Suprapubic skin (tissue), 4 donors: ENCODE data around the gene SECISBP2. TPM values are rescaled to one million over a fixed set of nuclear protein-coding genes. Genes with fewer than 3 reads are reported as not detected.

Experiments used
- DNase-seq, 2 donors: peaks; one replicate each; pipeline ENCODE4 v3.0.0-alpha.2; 2019; ENCODE audit warnings: low spot score in 2 of 2
- H3K27ac ChIP-seq: fragments of 200-600 bp; sonication (generic); one replicate; pipeline ENCODE4 v1.5.1; 2019
- H3K27me3 ChIP-seq: fragments of 200-600 bp; sonication (generic); one replicate; pipeline ENCODE4 v1.5.1; 2019
- H3K36me3 ChIP-seq: fragments of 200-600 bp; sonication (generic); one replicate; pipeline ENCODE4 v1.5.1; 2019
- H3K4me1 ChIP-seq: fragments of 200-600 bp; sonication (generic); one replicate; pipeline ENCODE4 v1.5.1; 2019
- H3K4me3 ChIP-seq: fragments of 200-600 bp; sonication (generic); one replicate; pipeline ENCODE4 v1.5.1; 2019; ENCODE audit warnings: mild to moderate bottlenecking
- H3K9me3 ChIP-seq: fragments of 200-600 bp; sonication (generic); one replicate; pipeline ENCODE4 v1.5.1; 2019
- EP300 ChIP-seq: sonication (generic); formaldehyde crosslinking; IDR thresholded peaks from one replicate; pipeline ENCODE4 v1.6.1; 2017; ENCODE audit warnings: antibody characterized with exemption
- POLR2A ChIP-seq, 2 donors: fragments of 450-650 bp; IDR thresholded peaks; one replicate each; pipeline ENCODE4 v1.6.1; 2017; ENCODE audit warnings: antibody characterized with exemption in 2 of 2, mild to moderate bottlenecking in 2 of 2, moderate library complexity in 2 of 2
- POLR2AphosphoS5 ChIP-seq, 3 donors: sonication (generic); formaldehyde crosslinking; IDR thresholded peaks; one replicate each; pipeline ENCODE4 v1.6.1; 2017; ENCODE audit warnings: antibody characterized with exemption in 3 of 3
- WGBS: methylation state at CpG from one replicate; pipeline ENCODE4 v1.1.5; 2018; 5-methylcytosine and 5-hydroxymethylcytosine counted together
- total RNA-seq, 4 donors: library from RNA; depleted of rRNA; stranded (reverse); fragments of >200 nt; gene quantifications; one replicate each; pipeline ENCODE4 v1.1.0, GENCODE V29; 2016
- TF ChIP-seq, protein P1 (sequence below), 2 donors: fragments of 200-600 bp in 1 of 2; fragments of 450-650 bp in 1 of 2; sonication (generic) in 1 of 2; IDR thresholded peaks; one replicate each; pipeline ENCODE4 v1.5.1; 2016 to 2019; ENCODE audit warnings: antibody characterized with exemption in 2 of 2, mild to moderate bottlenecking in 1 of 2, moderate library complexity in 1 of 2

SECISBP2 gene
- total RNA-seq, 4 donors from 2014 or later, result 43.6 to 111 (median 60.8) TPM

DNA sequence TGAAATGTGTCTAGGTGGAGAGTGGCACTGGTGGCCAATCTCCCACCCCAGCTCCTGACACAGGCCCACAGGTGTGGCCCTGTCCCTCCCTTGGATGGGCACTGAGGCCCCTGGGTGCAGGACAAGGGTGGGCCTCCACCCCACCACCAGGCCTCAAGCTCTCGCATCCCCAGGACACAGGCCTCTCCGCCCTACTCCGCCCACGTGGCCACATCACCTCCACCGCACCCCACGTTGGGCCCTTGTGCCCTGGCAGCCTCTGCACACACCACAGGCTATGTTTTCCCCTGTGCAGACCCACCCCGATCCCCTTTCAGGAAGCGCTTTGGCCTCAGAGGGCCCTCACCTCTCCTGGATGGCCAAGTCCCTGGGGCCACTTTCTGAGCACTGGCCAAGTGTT is 54.7 kb downstream of the SECISBP2 start:
- TF ChIP-seq POLR2A (IDR thresholded peaks at IDR 0.05) (no peak), POLR2AphosphoS5 (IDR thresholded peaks at IDR 0.05) (no peak), EP300 (no peak)
- TF ChIP-seq, protein P1, sequence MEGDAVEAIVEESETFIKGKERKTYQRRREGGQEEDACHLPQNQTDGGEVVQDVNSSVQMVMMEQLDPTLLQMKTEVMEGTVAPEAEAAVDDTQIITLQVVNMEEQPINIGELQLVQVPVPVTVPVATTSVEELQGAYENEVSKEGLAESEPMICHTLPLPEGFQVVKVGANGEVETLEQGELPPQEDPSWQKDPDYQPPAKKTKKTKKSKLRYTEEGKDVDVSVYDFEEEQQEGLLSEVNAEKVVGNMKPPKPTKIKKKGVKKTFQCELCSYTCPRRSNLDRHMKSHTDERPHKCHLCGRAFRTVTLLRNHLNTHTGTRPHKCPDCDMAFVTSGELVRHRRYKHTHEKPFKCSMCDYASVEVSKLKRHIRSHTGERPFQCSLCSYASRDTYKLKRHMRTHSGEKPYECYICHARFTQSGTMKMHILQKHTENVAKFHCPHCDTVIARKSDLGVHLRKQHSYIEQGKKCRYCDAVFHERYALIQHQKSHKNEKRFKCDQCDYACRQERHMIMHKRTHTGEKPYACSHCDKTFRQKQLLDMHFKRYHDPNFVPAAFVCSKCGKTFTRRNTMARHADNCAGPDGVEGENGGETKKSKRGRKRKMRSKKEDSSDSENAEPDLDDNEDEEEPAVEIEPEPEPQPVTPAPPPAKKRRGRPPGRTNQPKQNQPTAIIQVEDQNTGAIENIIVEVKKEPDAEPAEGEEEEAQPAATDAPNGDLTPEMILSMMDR (IDR thresholded peaks at IDR 0.05), result no peak
- Histone ChIP-seq H3K4me3 (no peak overlapping the region), H3K9me3 (no peaks in the 10 kb centered on the region), H3K27ac (no peak overlapping the region), H3K36me3 (peaks cover 11% of the 10 kb centered on the region), H3K4me1 (peaks cover 3% of the 10 kb centered on the region), H3K27me3 (no peaks in the 10 kb centered on the region)
- DNase-seq, result no peak
- WGBS, result 96% methylated on average over 7 of the region's 8 CpGs

DNA sequence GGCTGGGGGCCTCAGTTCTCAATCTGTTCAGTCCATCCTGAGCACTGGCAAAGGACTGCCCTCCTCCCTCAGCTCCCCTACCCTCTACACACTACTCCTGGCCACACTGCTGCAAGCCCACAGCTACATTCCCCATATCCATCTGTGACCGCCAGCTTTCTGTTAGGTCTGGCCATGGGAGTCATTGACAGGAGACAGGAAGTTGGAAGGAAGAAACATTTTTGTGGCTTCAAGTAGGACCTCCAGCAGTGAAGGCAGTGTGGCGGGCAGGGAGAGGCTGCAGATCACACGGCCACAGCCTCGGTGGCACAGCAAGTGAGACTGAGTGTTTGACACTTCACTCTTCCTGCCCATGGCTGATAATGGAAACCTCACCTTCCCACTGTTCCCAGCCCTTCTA is 55.9 kb downstream of the SECISBP2 start:
- 74% methylated on average over 4 of the region's 4 CpGs for WGBS
- no peak for TF ChIP-seq EP300
- TF ChIP-seq POLR2AphosphoS5 (IDR thresholded peaks at IDR 0.05), result no peak
- TF ChIP-seq, protein P1 (IDR thresholded peaks at IDR 0.05), result no peak
- TF ChIP-seq POLR2A (IDR thresholded peaks at IDR 0.05), result no peak

DNA sequence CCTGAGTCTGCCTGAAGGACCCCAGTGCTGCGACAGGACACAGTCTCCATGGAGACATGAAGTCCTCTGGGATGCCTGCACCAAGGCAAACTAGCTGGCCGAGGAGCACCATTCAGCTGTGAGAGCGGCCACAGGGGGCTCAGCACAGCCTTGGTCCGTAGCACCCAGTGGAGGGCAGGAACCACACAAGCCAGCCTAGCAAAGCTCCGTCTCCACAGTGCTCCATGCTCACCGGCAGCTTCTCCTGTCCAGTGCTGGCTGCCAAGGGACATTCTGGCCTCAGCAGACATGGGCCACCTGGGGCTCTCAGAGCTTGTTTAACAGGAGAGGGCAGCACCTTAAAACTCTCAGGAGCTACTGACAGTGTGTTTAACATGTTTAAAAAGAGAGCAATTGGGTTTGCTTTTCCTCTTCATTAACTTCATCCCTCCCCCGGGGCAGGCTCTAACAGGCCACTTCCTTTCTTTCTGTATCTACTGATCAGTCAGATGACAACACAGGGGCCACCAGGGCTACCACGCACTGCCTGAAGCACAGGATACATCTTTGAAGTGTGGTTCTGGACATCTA is 57.0 kb downstream of the SECISBP2 start:
- H3K9me3 ChIP-seq, result no peaks in the 10 kb centered on the region
- H3K4me3 ChIP-seq, result no peak overlapping the region
- H3K36me3 ChIP-seq, result peaks cover 26% of the 10 kb centered on the region
- 40% methylated on average over 3 of the region's 8 CpGs for WGBS
- H3K27me3 ChIP-seq, result no peaks in the 10 kb centered on the region
- DNase-seq, result no peak
- no peak for TF ChIP-seq POLR2AphosphoS5 (IDR thresholded peaks at IDR 0.05)
- no peak for TF ChIP-seq EP300
- TF ChIP-seq, protein P1 (IDR thresholded peaks at IDR 0.05), result no peak
- TF ChIP-seq POLR2A (IDR thresholded peaks at IDR 0.05), result no peak
- H3K4me1 ChIP-seq, result peaks cover 3% of the 10 kb centered on the region
- no peak overlapping the region for H3K27ac ChIP-seq

More for the DNA sequence above, 55.9 kb downstream of the SECISBP2 start:
- peaks cover 3% of the 10 kb centered on the region for H3K4me1 ChIP-seq
- H3K4me3 ChIP-seq, result no peak overlapping the region
- H3K9me3 ChIP-seq, result no peaks in the 10 kb centered on the region
- no peaks in the 10 kb centered on the region for H3K27me3 ChIP-seq
- no peak for DNase-seq
- H3K27ac ChIP-seq, result no peak overlapping the region
- peaks cover 18% of the 10 kb centered on the region for H3K36me3 ChIP-seq

DNA sequence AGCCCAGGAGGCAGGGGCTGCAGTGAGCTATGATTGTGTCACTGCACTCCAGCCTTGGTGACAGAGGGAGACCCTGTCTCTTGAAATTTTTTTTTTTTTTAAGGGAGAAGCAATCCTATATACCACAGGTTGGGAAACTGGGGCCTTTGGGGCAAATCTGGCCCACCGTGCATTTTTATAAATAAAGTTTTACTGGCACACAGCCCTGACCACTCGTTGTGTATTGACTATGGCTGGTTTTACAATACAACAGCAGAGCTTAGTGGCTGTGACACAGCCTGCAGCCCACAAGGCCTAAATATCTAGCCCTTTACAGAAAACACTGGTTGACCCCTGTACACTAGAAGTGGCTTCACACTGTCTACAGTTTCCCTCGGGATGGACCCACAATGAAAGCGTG is 58.0 kb downstream of the SECISBP2 start:
- Histone ChIP-seq H3K27me3 (no peaks in the 10 kb centered on the region), H3K36me3 (peaks cover 31% of the 10 kb centered on the region), H3K9me3 (no peaks in the 10 kb centered on the region), H3K4me3 (no peak overlapping the region), H3K27ac (no peak overlapping the region), H3K4me1 (peaks cover 3% of the 10 kb centered on the region)
- TF ChIP-seq, protein P1 (IDR thresholded peaks at IDR 0.05), result no peak
- TF ChIP-seq POLR2A (IDR thresholded peaks at IDR 0.05) (no peak), POLR2AphosphoS5 (IDR thresholded peaks at IDR 0.05) (no peak), EP300 (no peak)
- 100% methylated on average over 4 of the region's 4 CpGs for WGBS
- no peak for DNase-seq

DNA sequence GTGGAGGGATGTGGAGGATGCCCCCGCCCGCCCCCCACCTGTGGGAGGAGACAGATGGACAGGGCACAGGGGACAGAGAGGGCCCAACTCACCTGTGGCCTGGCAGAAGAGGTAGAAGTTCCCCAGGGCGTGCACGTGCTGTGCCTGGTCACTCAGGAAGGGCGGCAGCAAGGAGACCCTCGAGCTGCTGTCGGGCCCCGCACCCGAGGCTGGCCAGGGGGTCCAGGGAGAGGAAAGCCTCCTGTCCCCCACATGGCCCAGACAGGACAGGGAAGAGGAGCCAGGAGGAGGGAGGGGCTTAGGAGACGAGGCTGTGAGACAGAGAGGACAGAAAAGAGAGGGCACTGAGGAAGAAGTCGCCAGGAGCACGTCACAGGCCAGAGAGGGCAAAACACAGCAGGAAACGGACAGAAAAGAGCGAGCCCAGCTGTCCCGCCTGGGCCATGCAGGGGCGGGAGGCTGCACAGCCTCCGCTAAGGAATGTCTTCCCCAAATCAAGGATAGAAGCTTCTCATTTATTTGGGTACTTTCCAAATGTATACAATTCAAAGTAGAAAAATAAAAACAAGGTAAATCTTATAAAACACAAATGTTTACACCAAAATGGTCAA is 58.5 kb downstream of the SECISBP2 start:
- DNase-seq, result no peak
- no peaks in the 10 kb centered on the region for H3K27me3 ChIP-seq
- no peak overlapping the region for H3K27ac ChIP-seq
- no peaks in the 10 kb centered on the region for H3K9me3 ChIP-seq
- no peak overlapping the region for H3K4me3 ChIP-seq
- WGBS, result 90% methylated on average over 17 of the region's 17 CpGs
- H3K4me1 ChIP-seq, result peaks cover 3% of the 10 kb centered on the region
- TF ChIP-seq, protein P1 (IDR thresholded peaks at IDR 0.05), result no peak
- no peak for TF ChIP-seq POLR2A (IDR thresholded peaks at IDR 0.05)
- TF ChIP-seq EP300, result no peak
- no peak for TF ChIP-seq POLR2AphosphoS5 (IDR thresholded peaks at IDR 0.05)
- H3K36me3 ChIP-seq, result peaks cover 34% of the 10 kb centered on the region
